ENCODE results near the gene SLX4IP. TPM values are rescaled to one million over a fixed set of nuclear protein-coding genes. Genes with fewer than 3 reads are reported as not detected.

The SLX4IP gene
- total and polyA plus RNA-seq, 2 of the 13 experiments (the other 11 are each of a cell fraction or from before 2014, with no cell fraction given), result 3.6 to 7.3 TPM

- TF ChIP-seq ZNF318 (CRISPR knock-in tag; IDR thresholded peaks at IDR 0.05), result peak; percentile 89; the same call in 1 of the 2 replicates
- TF ChIP-seq SRY (CRISPR knock-in tag; IDR thresholded peaks at IDR 0.05), result peak; percentile 71
- TF ChIP-seq FOSL2 (CRISPR knock-in tag; IDR thresholded peaks at IDR 0.05), result peak; percentile 73
- TF ChIP-seq TFDP2 (CRISPR knock-in tag; IDR thresholded peaks at IDR 0.05), result peak; percentile 84
- peak; percentile 86; the same call in 1 of the 2 replicates for TF ChIP-seq NAIF1 (CRISPR knock-in tag; IDR thresholded peaks at IDR 0.05; ENCODE audit: borderline replicate concordance)
- TF ChIP-seq TFAP4 (IDR thresholded peaks at IDR 0.05; ENCODE audit: borderline replicate concordance, low read depth), result peak; percentile 48; the same call in 1 of the 2 replicates
- peak; percentile 95; the same call in 1 of the 2 replicates for TF ChIP-seq SNAPC2 (CRISPR knock-in tag; IDR thresholded peaks at IDR 0.05)
- peak; percentile 58; the same call in 1 of the 2 replicates for TF ChIP-seq SRF (IDR thresholded peaks at IDR 0.05; ENCODE audit: low read depth, low read length)
- TF ChIP-seq REPIN1 (CRISPR knock-in tag; IDR thresholded peaks at IDR 0.05; ENCODE audit: borderline replicate concordance, low read depth), result peak; percentile 95
- peak; percentile 89 for TF ChIP-seq BORCS8-MEF2B (CRISPR knock-in tag; IDR thresholded peaks at IDR 0.05)
- 0 out of 2 replicates have a peak, but pooled peaks have one; percentile 23 for TF ChIP-seq ZNF615 (CRISPR knock-in tag; IDR thresholded peaks at IDR 0.05; ENCODE audit: borderline replicate concordance)
- TF ChIP-seq ZNF124 (CRISPR knock-in tag; IDR thresholded peaks at IDR 0.05), result peak; percentile 50; the same call in 1 of the 2 replicates
- TF ChIP-seq ZNF337 (CRISPR knock-in tag; IDR thresholded peaks at IDR 0.05; ENCODE audit: borderline replicate concordance, low read depth), result no peak
- peak; percentile 8; the same call in 1 of the 2 replicates for TF ChIP-seq RAD21 (CRISPR knock-in tag; IDR thresholded peaks at IDR 0.05)
- peak; percentile 75 for TF ChIP-seq YEATS4 (CRISPR knock-in tag; IDR thresholded peaks at IDR 0.05; ENCODE audit: borderline replicate concordance)
Observed at GRCh38 chr20:10434832-10435812, at the start of gene SLX4IP (continued).
